Sigmoid colon (tissue), 4 donors: ENCODE measurements around the gene BCO2.

Experiments
- CTCF ChIP-seq, 4 experiments: fragments of 450-650 bp in 3 of 4; fragments of 200-600 bp in 1 of 4; IDR thresholded peaks; one replicate each; pipeline ENCODE4 v1.5.1; 2016 to 2019; ENCODE audit warnings: antibody characterized with exemption in 4 of 4, mild to moderate bottlenecking in 3 of 4, moderate library complexity in 2 of 4
- EP300 ChIP-seq, 4 donors: sonication (generic); formaldehyde crosslinking; IDR thresholded peaks; one replicate each; pipeline ENCODE4 v1.6.1; 2017; ENCODE audit warnings: antibody characterized with exemption in 4 of 4
- POLR2A ChIP-seq, 2 donors: fragments of 450-650 bp; IDR thresholded peaks; one replicate each; pipeline ENCODE4 v1.6.1; 2016; ENCODE audit warnings: antibody characterized with exemption in 2 of 2, mild to moderate bottlenecking in 2 of 2, moderate library complexity in 2 of 2
- POLR2AphosphoS5 ChIP-seq, 4 donors: sonication (generic); formaldehyde crosslinking; IDR thresholded peaks; one replicate each; pipeline ENCODE4 v1.6.1; 2017; ENCODE audit warnings: antibody characterized with exemption in 4 of 4

- no peak for TF ChIP-seq CTCF (IDR thresholded peaks at IDR 0.05)
- no peak for TF ChIP-seq POLR2AphosphoS5 (IDR thresholded peaks at IDR 0.05)
- TF ChIP-seq POLR2A (IDR thresholded peaks at IDR 0.05) = no peak
- no peak for TF ChIP-seq EP300 (IDR thresholded peaks at IDR 0.05)
Observed at GRCh38 chr11:112267188-112267591, 91.9 kb downstream of the BCO2 start.
